ENCODE results near the gene MIGA1. TPM values are rescaled to one million over a fixed set of nuclear protein-coding genes. Genes with fewer than 3 reads are reported as not detected.
A peak's percentile ranks its signal among the peaks of the same experiment; 100 is the strongest.

Gene MIGA1
- total RNA-seq, 1 experiment from 2014 or later = 14.4 TPM

GRCh38 chr1:77891200-77891599, 111.8 kb downstream of the MIGA1 start:
- no peak overlapping the region for H3K4me3 ChIP-seq (ENCODE audit: low read depth in 2 of 2, low read length in 2 of 2)
- in situ Hi-C loops (cut with HindIII; ENCODE audit: low pct_unique_long_range_greater_than_20kb, low sequenced_read_pairs) = no loop called here
- BruUV-seq (replicated peaks) = no TSS peak
- ATAC-seq (no peak), DNase-seq (ENCODE audit: low read depth, low spot score) (no peak)
- intact Hi-C loops (cut with micrococcal nuclease; ENCODE audit: unreplicated experiment) = no loop called here
- H3K36me3 ChIP-seq (ENCODE audit: control insufficient read depth, insufficient read depth, low read length) = no peaks in the 10 kb centered on the region
- POLR2A ChIA-PET = no interaction called here
- CTCF ChIA-PET = no interaction called here
- no peak overlapping the region for H3K27ac ChIP-seq (ENCODE audit: low read length)
- H3K27me3 ChIP-seq (ENCODE audit: control insufficient read depth, insufficient read depth, low read length) = no peaks in the 10 kb centered on the region
- TF ChIP-seq REST (IDR thresholded peaks at IDR 0.05; ENCODE audit: insufficient read depth in 1 of 2, low read depth in 2 of 2, low read length in 1 of 2) = no peak
- TF ChIP-seq POLR2AphosphoS5 (IDR thresholded peaks at IDR 0.05; ENCODE audit: low read depth, low read length) = no peak
- no peak for TF ChIP-seq TCF7L2 (IDR thresholded peaks at IDR 0.05; ENCODE audit: low read depth, low read length)
- TF ChIP-seq SIN3A (IDR thresholded peaks at IDR 0.05; ENCODE audit: borderline replicate concordance, insufficient read depth, low read depth, low read length) = no peak
- TF ChIP-seq CTCF (IDR thresholded peaks at IDR 0.05) = no peak
- H3K9me3 ChIP-seq (ENCODE audit: control insufficient read depth, insufficient read depth, low read depth, low read length) = no peaks in the 10 kb centered on the region
- H3K4me1 ChIP-seq (ENCODE audit: control insufficient read depth, insufficient read depth, low read length) = peaks cover 18% of the 10 kb centered on the region; the same call in 1 of the 2 replicates

GRCh38 chr1:77899647-77900320, 120.3 kb downstream of the MIGA1 start:
- H3K9me3 ChIP-seq (ENCODE audit: control insufficient read depth, insufficient read depth, low read depth, low read length) = no peaks in the 10 kb centered on the region
- H3K4me1 ChIP-seq (ENCODE audit: control insufficient read depth, insufficient read depth, low read length) = peaks cover 5% of the 10 kb centered on the region; the same call in 1 of the 2 replicates
- TF ChIP-seq REST (IDR thresholded peaks at IDR 0.05; ENCODE audit: insufficient read depth in 1 of 2, low read depth in 2 of 2, low read length in 1 of 2) = no peak
- TF ChIP-seq TCF7L2 (IDR thresholded peaks at IDR 0.05; ENCODE audit: low read depth, low read length) = no peak
- TF ChIP-seq CTCF (IDR thresholded peaks at IDR 0.05) = no peak
- TF ChIP-seq POLR2AphosphoS5 (IDR thresholded peaks at IDR 0.05; ENCODE audit: low read depth, low read length) = no peak
- no peak for TF ChIP-seq SIN3A (IDR thresholded peaks at IDR 0.05; ENCODE audit: borderline replicate concordance, insufficient read depth, low read depth, low read length)
- no peaks in the 10 kb centered on the region for H3K27me3 ChIP-seq (ENCODE audit: control insufficient read depth, insufficient read depth, low read length)
- ATAC-seq (0 out of 2 replicates have a peak, but pooled peaks have one; percentile 21), DNase-seq (ENCODE audit: low read depth, low spot score) (no peak)
- in situ Hi-C loops (cut with HindIII; ENCODE audit: low pct_unique_long_range_greater_than_20kb, low sequenced_read_pairs) (no loop called here), intact Hi-C loops (cut with micrococcal nuclease; ENCODE audit: unreplicated experiment) (loop anchor here (10.0 kb wide), 1 partner anchor 75 kb away; no protein-coding TSS in a partner anchor)
- no peak overlapping the region for H3K27ac ChIP-seq (ENCODE audit: low read length)
- BruUV-seq (replicated peaks) = no TSS peak
- H3K36me3 ChIP-seq (ENCODE audit: control insufficient read depth, insufficient read depth, low read length) = no peaks in the 10 kb centered on the region
- POLR2A ChIA-PET = interaction anchor here (0.6 kb wide), 1 partner anchor 321 kb away, joined by 13 read pairs; no protein-coding TSS in a partner anchor
- H3K4me3 ChIP-seq (ENCODE audit: low read depth in 2 of 2, low read length in 2 of 2) = no peak overlapping the region
- CTCF ChIA-PET = interaction anchor here (0.5 to 1.1 kb wide), 3 partner anchors 231 to 437 kb away, joined by 3 to 6 read pairs (median 4); no protein-coding TSS in a partner anchor

Measured in Panc1 (cell line).